ENCODE measurements around the gene DMRTC2.

DMRTC2 gene

DNA sequence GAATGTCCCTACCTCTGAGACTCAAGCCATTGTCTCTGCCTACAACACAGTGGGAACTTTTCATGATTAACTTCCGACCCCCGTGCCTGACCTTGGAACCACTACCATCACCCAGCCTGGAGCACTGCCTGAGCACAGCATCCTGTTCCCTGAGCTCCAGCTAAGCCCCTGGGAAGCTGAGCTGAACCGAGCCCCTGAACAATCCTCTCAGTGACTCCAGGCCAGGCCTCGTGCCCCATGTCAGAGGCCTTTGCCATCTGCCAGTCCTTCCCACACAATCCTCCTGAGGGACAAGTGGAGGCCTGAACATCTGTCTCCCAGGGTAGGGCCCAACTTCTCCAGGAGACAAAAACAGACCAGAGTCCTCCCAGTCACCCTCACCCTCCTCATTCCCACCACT, 30.9 kb upstream of the DMRTC2 start:
- no peak for TF ChIP-seq EZH2phosphoT487 (IDR thresholded peaks at IDR 0.05; ENCODE audit: borderline replicate concordance, low read length)
- TF ChIP-seq, protein P1, sequence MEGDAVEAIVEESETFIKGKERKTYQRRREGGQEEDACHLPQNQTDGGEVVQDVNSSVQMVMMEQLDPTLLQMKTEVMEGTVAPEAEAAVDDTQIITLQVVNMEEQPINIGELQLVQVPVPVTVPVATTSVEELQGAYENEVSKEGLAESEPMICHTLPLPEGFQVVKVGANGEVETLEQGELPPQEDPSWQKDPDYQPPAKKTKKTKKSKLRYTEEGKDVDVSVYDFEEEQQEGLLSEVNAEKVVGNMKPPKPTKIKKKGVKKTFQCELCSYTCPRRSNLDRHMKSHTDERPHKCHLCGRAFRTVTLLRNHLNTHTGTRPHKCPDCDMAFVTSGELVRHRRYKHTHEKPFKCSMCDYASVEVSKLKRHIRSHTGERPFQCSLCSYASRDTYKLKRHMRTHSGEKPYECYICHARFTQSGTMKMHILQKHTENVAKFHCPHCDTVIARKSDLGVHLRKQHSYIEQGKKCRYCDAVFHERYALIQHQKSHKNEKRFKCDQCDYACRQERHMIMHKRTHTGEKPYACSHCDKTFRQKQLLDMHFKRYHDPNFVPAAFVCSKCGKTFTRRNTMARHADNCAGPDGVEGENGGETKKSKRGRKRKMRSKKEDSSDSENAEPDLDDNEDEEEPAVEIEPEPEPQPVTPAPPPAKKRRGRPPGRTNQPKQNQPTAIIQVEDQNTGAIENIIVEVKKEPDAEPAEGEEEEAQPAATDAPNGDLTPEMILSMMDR (IDR thresholded peaks at IDR 0.05; ENCODE audit: low read depth, low read length, poor library complexity, severe bottlenecking) = no peak
- Histone ChIP-seq H3K36me3 (ENCODE audit: control insufficient read depth, low read length) (no peaks in the 10 kb centered on the region), H3K27me3 (ENCODE audit: control insufficient read depth, low read length) (no peaks in the 10 kb centered on the region)

DNA sequence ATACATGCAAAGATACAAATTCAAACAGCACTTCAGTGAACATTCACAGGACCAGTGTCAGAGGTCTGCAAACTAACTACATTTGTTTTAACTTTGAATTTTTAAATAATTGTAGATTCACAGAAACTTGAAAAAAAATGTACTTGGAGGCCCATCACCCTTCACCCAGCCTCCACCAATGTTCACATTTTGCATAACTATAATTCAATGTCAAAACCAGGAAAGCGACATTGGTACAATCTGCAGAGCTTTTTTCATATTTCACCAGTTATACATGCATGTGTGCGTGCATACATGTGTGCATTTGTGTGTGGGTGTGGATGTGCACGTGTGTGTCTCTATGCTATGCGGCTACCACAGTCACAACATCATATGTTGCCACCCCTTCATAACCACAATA, 29.5 kb upstream of the DMRTC2 start:
- Histone ChIP-seq H3K9me2 (replicated peaks; ENCODE audit: control insufficient read depth, low read length) (no peaks in the 10 kb centered on the region), H3K9me3 (ENCODE audit: control insufficient read depth, insufficient read depth, low read length) (no peaks in the 10 kb centered on the region), H3K27ac (ENCODE audit: low read depth, low read length) (no peak overlapping the region), H4K20me1 (ENCODE audit: control insufficient read depth, insufficient read depth, low read depth, low read length) (no peaks in the 10 kb centered on the region), H3K36me3 (ENCODE audit: control insufficient read depth, low read length) (no peaks in the 10 kb centered on the region), H3K4me1 (ENCODE audit: control insufficient read depth, low read length) (peaks cover 6% of the 10 kb centered on the region; the same call in 1 of the 2 replicates), H3K27me3 (ENCODE audit: control insufficient read depth, low read length) (no peaks in the 10 kb centered on the region), H3F3A (ENCODE audit: control insufficient read depth, insufficient read depth) (0 out of 2 replicates have a peak, but pooled peaks cover 2% of the 10 kb centered on the region), H3K4me2 (ENCODE audit: low read length) (no peak overlapping the region), H3K4me3 (ENCODE audit: low read length) (no peak overlapping the region), H3K79me2 (ENCODE audit: control insufficient read depth, low read length) (no peaks in the 10 kb centered on the region)
- TF ChIP-seq EZH2phosphoT487 (IDR thresholded peaks at IDR 0.05; ENCODE audit: borderline replicate concordance, low read length) = no peak
- TF ChIP-seq, protein P1 (IDR thresholded peaks at IDR 0.05; ENCODE audit: low read depth, low read length, poor library complexity, severe bottlenecking) = no peak

More for the DNA sequence above, 30.9 kb upstream of the DMRTC2 start:
- no peaks in the 10 kb centered on the region for H3K79me2 ChIP-seq (ENCODE audit: control insufficient read depth, low read length)
- peaks cover 7% of the 10 kb centered on the region for H3K4me1 ChIP-seq (ENCODE audit: control insufficient read depth, low read length)
- no peaks in the 10 kb centered on the region for H3K9me2 ChIP-seq (replicated peaks; ENCODE audit: control insufficient read depth, low read length)
- H3K4me3 ChIP-seq (ENCODE audit: low read length) = no peak overlapping the region
- H3K4me2 ChIP-seq (ENCODE audit: low read length) = no peak overlapping the region
- no peaks in the 10 kb centered on the region for H3K9me3 ChIP-seq (ENCODE audit: control insufficient read depth, insufficient read depth, low read length)
- no peaks in the 10 kb centered on the region for H4K20me1 ChIP-seq (ENCODE audit: control insufficient read depth, insufficient read depth, low read depth, low read length)
- 0 out of 2 replicates have a peak, but pooled peaks cover 2% of the 10 kb centered on the region for H3F3A ChIP-seq (ENCODE audit: control insufficient read depth, insufficient read depth)
- no peak overlapping the region for H3K27ac ChIP-seq (ENCODE audit: low read depth, low read length)

DNA sequence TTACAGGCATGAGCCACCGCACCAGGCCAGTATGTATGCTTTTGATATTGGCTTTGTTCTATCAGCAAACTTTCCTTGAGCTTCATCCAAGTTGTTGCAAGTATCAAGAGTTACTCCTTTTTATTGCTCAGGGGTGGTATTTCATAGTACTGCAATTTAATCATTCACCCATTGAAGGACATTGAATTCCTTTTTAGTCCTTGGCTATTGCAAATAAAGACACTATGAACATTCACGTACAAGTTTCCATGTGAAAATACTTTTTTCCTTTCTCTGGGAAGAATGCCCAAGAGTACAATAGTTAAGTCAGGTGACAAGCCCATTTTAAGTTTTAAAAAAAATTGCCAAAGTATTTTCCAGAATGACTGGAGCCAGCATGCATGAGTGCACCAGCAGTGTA, 28.1 kb upstream of the DMRTC2 start:
- no peaks in the 10 kb centered on the region for H3K4me1 ChIP-seq (ENCODE audit: control insufficient read depth, low read length)
- H3K27me3 ChIP-seq (ENCODE audit: control insufficient read depth, low read length) = peaks cover 6% of the 10 kb centered on the region
- no peak overlapping the region for H3K4me3 ChIP-seq (ENCODE audit: low read length)
- no peaks in the 10 kb centered on the region for H3K9me3 ChIP-seq (ENCODE audit: control insufficient read depth, insufficient read depth, low read length)
- 0 out of 2 replicates have a peak, but pooled peaks cover 2% of the 10 kb centered on the region for H3F3A ChIP-seq (ENCODE audit: control insufficient read depth, insufficient read depth)
- no peaks in the 10 kb centered on the region for H3K79me2 ChIP-seq (ENCODE audit: control insufficient read depth, low read length)
- H3K9me2 ChIP-seq (replicated peaks; ENCODE audit: control insufficient read depth, low read length) = no peaks in the 10 kb centered on the region
- H4K20me1 ChIP-seq (ENCODE audit: control insufficient read depth, insufficient read depth, low read depth, low read length) = no peaks in the 10 kb centered on the region
- H3K4me2 ChIP-seq (ENCODE audit: low read length) = no peak overlapping the region
- TF ChIP-seq EZH2phosphoT487 (IDR thresholded peaks at IDR 0.05; ENCODE audit: borderline replicate concordance, low read length) = no peak
- TF ChIP-seq, protein P1 (IDR thresholded peaks at IDR 0.05; ENCODE audit: low read depth, low read length, poor library complexity, severe bottlenecking) = no peak
- H3K36me3 ChIP-seq (ENCODE audit: control insufficient read depth, low read length) = no peaks in the 10 kb centered on the region
- no peak overlapping the region for H3K27ac ChIP-seq (ENCODE audit: low read depth, low read length)

Measured in DOHH2 (cell line).